ENCODE measurements around the gene NUTM1.

GRCh38 chr15:34331809-34332208, 11.3 kb upstream of the NUTM1 start:
- no peak for TF ChIP-seq EP300 (IDR thresholded peaks at IDR 0.05)
- TF ChIP-seq POLR2A (IDR thresholded peaks at IDR 0.05), result no peak
- no peak for TF ChIP-seq CTCF (IDR thresholded peaks at IDR 0.05)
- no peak for TF ChIP-seq POLR2AphosphoS5 (IDR thresholded peaks at IDR 0.05)
